ENCODE results near the gene CDAN1.

Gene CDAN1

DNA sequence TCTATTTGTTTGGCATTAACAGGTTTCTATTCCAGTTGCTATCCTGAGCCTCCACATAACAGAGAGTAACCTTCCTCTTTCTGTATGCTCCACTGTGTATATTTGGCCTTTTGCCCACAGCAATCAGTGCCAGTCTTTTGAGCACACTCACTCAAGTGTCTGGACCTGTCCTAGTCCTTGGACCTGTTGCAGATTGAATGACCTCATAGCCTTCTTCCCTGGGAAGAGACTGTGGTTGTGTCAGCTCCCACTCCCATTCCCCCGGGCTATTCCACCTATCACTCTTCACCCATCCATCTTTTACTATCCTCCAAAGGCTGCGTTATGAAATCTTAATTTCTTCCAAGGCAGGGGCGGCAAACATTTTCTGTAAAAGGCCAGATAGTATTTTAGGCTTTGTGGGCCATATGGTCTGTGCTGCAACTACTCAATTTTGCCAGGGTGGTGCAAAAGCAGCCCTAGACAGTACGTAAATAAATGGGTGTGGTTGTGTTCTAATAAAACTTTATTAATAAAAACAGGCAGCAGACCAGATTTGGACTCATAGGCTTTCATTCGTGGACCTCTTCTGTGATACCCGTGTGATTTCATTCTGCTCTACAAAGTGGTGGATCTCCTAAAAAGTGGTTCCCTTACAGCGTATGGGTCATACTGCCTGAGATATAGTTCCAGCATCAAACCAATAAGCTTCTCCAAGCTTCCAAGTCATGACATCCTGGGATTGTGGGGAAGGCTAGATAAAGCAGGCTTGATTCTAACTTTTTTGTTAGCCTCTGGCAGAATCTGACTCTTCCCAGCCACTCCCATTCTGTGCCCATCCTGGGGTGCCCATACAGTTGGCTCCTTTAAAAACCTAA lies 57.4 kb downstream of the CDAN1 start:
- no peak for DNase-seq (ENCODE audit: extremely low spot score)
- CTCF ChIA-PET, result no interaction called here
- TF ChIP-seq, protein P1, sequence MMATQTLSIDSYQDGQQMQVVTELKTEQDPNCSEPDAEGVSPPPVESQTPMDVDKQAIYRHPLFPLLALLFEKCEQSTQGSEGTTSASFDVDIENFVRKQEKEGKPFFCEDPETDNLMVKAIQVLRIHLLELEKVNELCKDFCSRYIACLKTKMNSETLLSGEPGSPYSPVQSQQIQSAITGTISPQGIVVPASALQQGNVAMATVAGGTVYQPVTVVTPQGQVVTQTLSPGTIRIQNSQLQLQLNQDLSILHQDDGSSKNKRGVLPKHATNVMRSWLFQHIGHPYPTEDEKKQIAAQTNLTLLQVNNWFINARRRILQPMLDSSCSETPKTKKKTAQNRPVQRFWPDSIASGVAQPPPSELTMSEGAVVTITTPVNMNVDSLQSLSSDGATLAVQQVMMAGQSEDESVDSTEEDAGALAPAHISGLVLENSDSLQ (IDR thresholded peaks at IDR 0.05), result no peak
- TF ChIP-seq FOXK2 (IDR thresholded peaks at IDR 0.05), result no peak
- TF ChIP-seq SP1 (IDR thresholded peaks at IDR 0.05), result no peak
- TF ChIP-seq LEF1 (IDR thresholded peaks at IDR 0.05; ENCODE audit: borderline replicate concordance), result no peak
- TF ChIP-seq HDGF (IDR thresholded peaks at IDR 0.05; ENCODE audit: borderline replicate concordance), result no peak
- no peak for TF ChIP-seq CTBP1 (IDR thresholded peaks at IDR 0.05; ENCODE audit: borderline replicate concordance)
- no peak for TF ChIP-seq ARNT (IDR thresholded peaks at IDR 0.05)
- no peak for TF ChIP-seq ZNF384 (IDR thresholded peaks at IDR 0.05)
- TF ChIP-seq NFRKB (IDR thresholded peaks at IDR 0.05), result no peak
- no peak for TF ChIP-seq L3MBTL2 (conservative IDR thresholded peaks at IDR 0.05)
- no peak for TF ChIP-seq BHLHE40 (IDR thresholded peaks at IDR 0.05; ENCODE audit: borderline replicate concordance)
- TF ChIP-seq FOXA1 (IDR thresholded peaks at IDR 0.05), result no peak
- no peak for TF ChIP-seq FOXM1 (IDR thresholded peaks at IDR 0.05; ENCODE audit: borderline replicate concordance)
- POLR2A ChIA-PET, result no interaction called here

DNA sequence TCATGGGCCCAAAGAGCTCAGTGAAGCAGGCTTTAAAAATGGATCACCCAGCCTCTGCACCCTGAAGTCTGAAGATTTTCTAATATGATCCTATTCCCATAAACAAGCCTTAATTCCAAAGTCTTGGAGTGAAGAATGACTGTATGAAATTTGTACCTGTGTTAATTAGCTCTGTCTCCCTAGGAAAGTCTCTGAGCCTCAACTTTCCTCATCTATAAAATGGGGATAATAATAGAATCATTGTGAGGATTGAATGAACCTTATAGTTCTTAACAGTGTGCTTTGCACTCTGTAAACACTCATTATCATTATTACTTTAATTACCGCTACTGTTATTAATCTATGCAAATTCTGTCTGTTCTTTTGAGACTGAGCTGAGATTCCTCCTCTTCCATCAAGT lies 61.9 kb downstream of the CDAN1 start:
- TF ChIP-seq, protein P1 (IDR thresholded peaks at IDR 0.05), result no peak
- no peak for TF ChIP-seq TARDBP (IDR thresholded peaks at IDR 0.05)
- no peak for TF ChIP-seq FOXA1 (IDR thresholded peaks at IDR 0.05)
- TF ChIP-seq HDGF (IDR thresholded peaks at IDR 0.05; ENCODE audit: borderline replicate concordance), result no peak
- no peak for TF ChIP-seq ZNF384 (IDR thresholded peaks at IDR 0.05)
- no peak for TF ChIP-seq LEF1 (IDR thresholded peaks at IDR 0.05; ENCODE audit: borderline replicate concordance)
- no peak for TF ChIP-seq ELF4 (IDR thresholded peaks at IDR 0.05)
- CTCF ChIA-PET, result no interaction called here
- POLR2A ChIA-PET, result no interaction called here
- DNase-seq (ENCODE audit: extremely low spot score), result no peak

DNA sequence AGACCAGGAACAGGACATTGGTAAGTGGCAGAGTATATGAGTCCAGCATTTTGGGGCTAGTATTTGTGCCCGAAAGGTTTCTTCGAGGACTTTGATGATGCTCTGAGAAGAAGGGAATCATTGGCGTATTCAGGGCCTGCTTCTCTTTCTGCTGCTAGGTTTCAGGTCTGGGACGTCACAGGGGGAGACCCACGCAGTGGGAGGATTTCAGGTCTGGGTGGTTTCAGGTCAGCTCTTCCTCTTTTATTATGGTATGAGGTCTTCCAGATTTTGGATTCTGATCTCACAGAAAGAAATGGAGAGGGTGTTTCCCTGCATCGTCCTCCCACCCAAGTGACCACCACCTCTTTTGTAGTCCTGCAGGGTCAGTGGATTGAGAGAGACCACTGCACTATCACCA lies 62.5 kb downstream of the CDAN1 start:
- ChIA-PET POLR2A (no interaction called here), CTCF (no interaction called here)
- no peak for TF ChIP-seq ARNT (IDR thresholded peaks at IDR 0.05)
- TF ChIP-seq SUZ12 (IDR thresholded peaks at IDR 0.05), result no peak
- no peak for TF ChIP-seq TARDBP (IDR thresholded peaks at IDR 0.05)
- TF ChIP-seq, protein P1 (IDR thresholded peaks at IDR 0.05), result no peak
- TF ChIP-seq CTBP1 (IDR thresholded peaks at IDR 0.05; ENCODE audit: borderline replicate concordance), result no peak
- TF ChIP-seq ZNF384 (IDR thresholded peaks at IDR 0.05), result no peak
- no peak for DNase-seq (ENCODE audit: extremely low spot score)
